HUES64 (cell line): ENCODE data around the gene SDK1.

Experiments
- H3K27ac ChIP-seq: 2 replicates; pipeline ENCODE4 v1.7.0; 2013; ENCODE audit warnings: low read depth, low read length, inconsistent platforms
- H3K27me3 ChIP-seq: 2 replicates; pipeline ENCODE4 v1.6.1; 2013; ENCODE audit warnings: mild to moderate bottlenecking, low read length; ENCODE audit not compliant: insufficient read depth
- H3K36me3 ChIP-seq: 2 replicates; pipeline ENCODE4 v1.6.1; 2013; ENCODE audit warnings: mild to moderate bottlenecking, low read length; ENCODE audit not compliant: insufficient read depth
- H3K4me1 ChIP-seq: 2 replicates; pipeline ENCODE4 v1.6.1; 2013; ENCODE audit warnings: mild to moderate bottlenecking, low read length, moderate library complexity; ENCODE audit not compliant: insufficient read depth
- H3K4me3 ChIP-seq: 2 replicates; pipeline ENCODE4 v1.5.1; 2013; ENCODE audit warnings: mild to moderate bottlenecking, low read length, moderate library complexity
- H3K9ac ChIP-seq: 2 replicates; pipeline ENCODE4 v1.6.1; 2013; ENCODE audit warnings: mild to moderate bottlenecking, low read depth, low read length
- H3K9me3 ChIP-seq: 2 replicates; pipeline ENCODE4 v1.6.1; 2013; ENCODE audit warnings: low read depth, low read length; ENCODE audit not compliant: insufficient read depth
- WGBS: fragments of 150-250, 120-280 bp; methylation state at CpG from one replicate; pipeline ENCODE4 v1.1.7; 2013; ENCODE audit warnings: missing lambda C conversion rate; 5-methylcytosine and 5-hydroxymethylcytosine counted together

Gene SDK1

GRCh38 chr7:4163565-4164203 is 862.6 kb downstream of the SDK1 start:
- H3K9me3 ChIP-seq = no peaks in the 10 kb centered on the region
- H3K9ac ChIP-seq = no peak overlapping the region
- 0 out of 2 replicates have a peak, but pooled peaks cover 3% of the 10 kb centered on the region for H3K4me1 ChIP-seq
- WGBS = 94% methylated on average over 13 of the region's 13 CpGs
- H3K36me3 ChIP-seq = no peaks in the 10 kb centered on the region
- H3K27ac ChIP-seq = no peak overlapping the region
- no peaks in the 10 kb centered on the region for H3K27me3 ChIP-seq
- H3K4me3 ChIP-seq = no peak overlapping the region

DNA sequence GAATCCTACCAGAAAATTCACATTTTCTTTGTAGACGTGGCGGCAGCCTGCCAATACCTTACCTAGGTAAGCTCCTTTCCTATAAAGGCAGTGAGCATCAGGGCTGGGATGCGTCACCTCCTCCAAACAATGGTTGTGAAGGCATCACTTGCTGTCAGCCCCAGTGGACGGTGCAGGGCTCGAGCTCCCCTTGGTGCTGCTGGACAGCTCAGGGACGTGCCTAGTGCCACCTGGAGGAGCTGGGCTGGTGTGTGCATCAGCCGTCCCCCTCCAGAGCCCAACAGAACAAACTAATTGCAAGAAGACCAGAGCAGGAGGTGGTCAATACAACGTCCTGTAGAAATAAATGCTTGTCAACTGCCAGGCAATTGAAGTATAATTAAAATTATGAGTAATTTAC is 863.5 kb downstream of the SDK1 start:
- H3K36me3 ChIP-seq = no peaks in the 10 kb centered on the region
- H3K27me3 ChIP-seq = no peaks in the 10 kb centered on the region
- H3K27ac ChIP-seq = no peak overlapping the region
- no peak overlapping the region for H3K4me3 ChIP-seq
- 79% methylated on average over 7 of the region's 8 CpGs for WGBS
- H3K9ac ChIP-seq = no peak overlapping the region
- no peaks in the 10 kb centered on the region for H3K9me3 ChIP-seq
- H3K4me1 ChIP-seq = 0 out of 2 replicates have a peak, but pooled peaks cover 3% of the 10 kb centered on the region

DNA sequence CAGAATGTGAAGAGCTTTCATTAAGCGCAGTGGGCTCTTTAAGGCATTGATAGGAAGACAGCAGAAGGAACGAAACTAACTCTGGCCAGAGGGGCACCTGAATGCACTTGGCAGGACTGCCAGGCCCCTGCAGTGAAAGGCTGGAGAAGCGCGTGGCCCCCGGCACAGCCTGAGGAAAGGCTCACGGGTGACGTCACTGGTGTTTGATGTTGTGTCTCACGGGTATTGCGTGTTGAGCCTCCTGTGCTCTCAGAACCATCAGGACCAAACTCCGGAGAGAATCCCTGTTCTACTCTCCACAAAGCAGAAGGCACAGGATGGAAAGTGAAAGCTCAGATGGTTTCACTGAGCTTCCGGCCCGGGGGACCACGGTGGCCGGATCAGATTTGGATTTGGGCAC is 865.3 kb downstream of the SDK1 start:
- 94% methylated on average over 14 of the region's 14 CpGs for WGBS
- Histone ChIP-seq H3K4me1 (0 out of 2 replicates have a peak, but pooled peaks cover 3% of the 10 kb centered on the region), H3K27me3 (no peaks in the 10 kb centered on the region), H3K9me3 (no peaks in the 10 kb centered on the region), H3K4me3 (no peak overlapping the region), H3K9ac (no peak overlapping the region), H3K27ac (no peak overlapping the region), H3K36me3 (no peaks in the 10 kb centered on the region)

DNA sequence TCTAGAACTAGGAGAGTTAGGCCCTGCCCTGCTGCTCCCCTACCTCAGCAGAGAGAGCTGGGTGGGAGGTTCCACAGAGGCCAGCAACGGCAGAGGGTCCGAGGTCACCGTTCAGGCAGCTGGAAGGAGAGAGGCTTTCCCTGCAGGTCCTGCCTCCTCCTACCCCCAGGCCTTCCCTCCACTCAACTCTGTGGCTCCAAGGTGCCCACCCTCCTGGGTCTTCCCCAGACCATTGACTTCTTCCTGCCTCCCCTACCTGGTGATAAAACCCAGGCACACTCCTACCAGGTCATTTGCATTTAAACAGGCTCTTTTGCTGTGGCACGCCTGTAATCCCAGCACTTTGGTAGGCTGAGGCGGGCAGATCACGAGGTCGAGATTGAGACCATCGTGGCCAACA is 865.8 kb downstream of the SDK1 start:
- Histone ChIP-seq H3K4me1 (0 out of 2 replicates have a peak, but pooled peaks cover 3% of the 10 kb centered on the region), H3K9ac (no peak overlapping the region), H3K9me3 (no peaks in the 10 kb centered on the region), H3K4me3 (no peak overlapping the region), H3K27ac (no peak overlapping the region), H3K36me3 (no peaks in the 10 kb centered on the region), H3K27me3 (no peaks in the 10 kb centered on the region)
- 74% methylated on average over 8 of the region's 8 CpGs for WGBS

DNA sequence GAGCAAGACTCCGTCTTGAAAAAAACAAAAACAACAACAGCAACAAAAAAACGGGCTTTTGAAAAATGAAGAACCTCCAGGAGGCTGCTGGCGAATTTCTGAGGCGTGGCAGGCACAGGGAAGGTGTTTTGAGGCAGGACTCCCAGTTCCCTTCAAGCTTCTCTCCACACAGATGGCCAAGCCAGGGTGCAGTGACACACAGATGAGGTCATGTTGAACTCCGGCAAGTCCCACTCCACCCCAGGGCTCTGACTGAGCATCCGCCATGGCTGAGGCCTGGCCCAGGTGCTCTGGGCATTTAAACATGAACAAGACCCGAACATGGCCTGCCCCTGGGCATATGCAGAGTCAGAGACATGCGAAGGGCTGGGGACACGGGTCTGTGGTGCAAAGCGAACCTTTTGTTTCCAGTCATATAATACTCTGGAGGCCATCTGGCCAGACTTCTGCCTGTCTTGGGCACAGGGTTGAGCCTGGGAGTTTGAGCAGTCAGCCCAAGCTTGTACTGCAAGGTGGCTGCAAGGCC is 866.4 kb downstream of the SDK1 start:
- Histone ChIP-seq H3K4me1 (0 out of 2 replicates have a peak, but pooled peaks cover 3% of the 10 kb centered on the region), H3K4me3 (no peak overlapping the region), H3K9ac (no peak overlapping the region), H3K9me3 (no peaks in the 10 kb centered on the region), H3K27me3 (no peaks in the 10 kb centered on the region), H3K27ac (no peak overlapping the region), H3K36me3 (no peaks in the 10 kb centered on the region)
- 90% methylated on average over 10 of the region's 10 CpGs for WGBS

GRCh38 chr7:4168041-4168440 is 867.0 kb downstream of the SDK1 start:
- Histone ChIP-seq H3K27ac (no peak overlapping the region), H3K9ac (no peak overlapping the region), H3K4me3 (no peak overlapping the region), H3K36me3 (no peaks in the 10 kb centered on the region), H3K9me3 (no peaks in the 10 kb centered on the region), H3K4me1 (0 out of 2 replicates have a peak, but pooled peaks cover 3% of the 10 kb centered on the region), H3K27me3 (no peaks in the 10 kb centered on the region)
- WGBS = 95% methylated on average over 10 of the region's 10 CpGs

DNA sequence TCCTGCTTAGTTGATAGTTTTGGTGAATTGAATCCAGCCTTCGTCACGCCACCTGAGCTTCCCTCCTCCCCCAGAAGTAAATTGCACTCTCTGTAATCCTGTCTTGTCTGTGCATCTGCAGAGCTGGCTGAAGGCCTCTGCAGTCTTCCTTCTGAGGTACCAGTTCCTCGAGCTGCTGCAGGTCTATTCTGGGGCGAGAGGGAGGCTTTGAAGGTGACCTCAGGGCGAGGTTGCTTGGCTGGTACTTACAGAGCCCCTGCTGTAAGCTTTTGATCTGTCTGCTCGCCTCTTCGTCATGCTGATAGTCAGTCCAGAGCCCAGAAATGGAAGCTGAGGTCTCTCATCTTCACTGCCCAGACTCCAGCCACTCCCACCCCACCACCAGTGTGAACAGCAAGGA is 867.5 kb downstream of the SDK1 start:
- Histone ChIP-seq H3K4me1 (0 out of 2 replicates have a peak, but pooled peaks cover 3% of the 10 kb centered on the region), H3K27me3 (no peaks in the 10 kb centered on the region), H3K4me3 (no peak overlapping the region), H3K36me3 (no peaks in the 10 kb centered on the region), H3K9ac (no peak overlapping the region), H3K27ac (no peak overlapping the region), H3K9me3 (no peaks in the 10 kb centered on the region)
- 92% methylated on average over 6 of the region's 7 CpGs for WGBS

GRCh38 chr7:4169455-4169854 is 868.4 kb downstream of the SDK1 start:
- Histone ChIP-seq H3K4me3 (no peak overlapping the region), H3K27ac (no peak overlapping the region), H3K9me3 (no peaks in the 10 kb centered on the region), H3K27me3 (no peaks in the 10 kb centered on the region), H3K4me1 (0 out of 2 replicates have a peak, but pooled peaks cover 3% of the 10 kb centered on the region), H3K36me3 (no peaks in the 10 kb centered on the region), H3K9ac (no peak overlapping the region)
- 88% methylated on average over 10 of the region's 10 CpGs for WGBS

GRCh38 chr7:4170997-4171786 is 870.1 kb downstream of the SDK1 start:
- Histone ChIP-seq H3K9me3 (no peaks in the 10 kb centered on the region), H3K4me3 (no peak overlapping the region), H3K9ac (no peak overlapping the region), H3K36me3 (no peaks in the 10 kb centered on the region), H3K27me3 (no peaks in the 10 kb centered on the region), H3K4me1 (0 out of 2 replicates have a peak, but pooled peaks cover 3% of the 10 kb centered on the region), H3K27ac (no peak overlapping the region)
- 94% methylated on average over 22 of the region's 22 CpGs for WGBS

DNA sequence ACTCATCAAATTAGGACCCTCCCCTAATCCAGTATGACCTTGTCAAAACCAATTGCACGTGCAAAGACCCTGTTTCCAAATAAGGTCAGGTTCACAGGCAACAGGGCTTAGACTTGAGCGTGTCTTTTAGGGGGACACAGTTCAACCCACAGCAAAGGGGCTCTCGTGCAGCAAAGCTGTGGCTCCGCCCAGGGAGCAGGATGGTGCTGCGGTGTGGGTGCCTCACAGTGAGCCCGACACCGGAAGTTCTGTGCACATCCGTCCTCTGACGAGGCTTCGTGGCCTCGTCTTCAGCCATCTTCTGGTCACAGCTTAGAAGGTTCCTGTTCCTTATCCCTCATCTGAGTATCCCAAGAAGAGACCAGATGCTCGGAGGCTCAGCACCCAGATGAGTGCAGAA is 871.8 kb downstream of the SDK1 start:
- 93% methylated on average over 12 of the region's 12 CpGs for WGBS
- H3K27me3 ChIP-seq = no peaks in the 10 kb centered on the region
- H3K4me1 ChIP-seq = no peaks in the 10 kb centered on the region
- no peak overlapping the region for H3K27ac ChIP-seq
- H3K36me3 ChIP-seq = no peaks in the 10 kb centered on the region
- no peak overlapping the region for H3K9ac ChIP-seq
- no peak overlapping the region for H3K4me3 ChIP-seq
- no peaks in the 10 kb centered on the region for H3K9me3 ChIP-seq

GRCh38 chr7:4173615-4174014 is 872.6 kb downstream of the SDK1 start:
- Histone ChIP-seq H3K9ac (no peak overlapping the region), H3K9me3 (no peaks in the 10 kb centered on the region), H3K27ac (no peak overlapping the region), H3K4me3 (no peak overlapping the region), H3K27me3 (no peaks in the 10 kb centered on the region), H3K4me1 (no peaks in the 10 kb centered on the region), H3K36me3 (no peaks in the 10 kb centered on the region)
- WGBS = 94% methylated on average over 9 of the region's 9 CpGs
